Fibroblast of peridontal ligament (primary cell): ENCODE data around the gene C14orf180.
"Not testable (repeated sequence)": the region's sequence is repeated elsewhere in the genome, so short reads cannot be mapped to it uniquely, and the experiment has no call there.

Experiments
- DNase-seq: peaks from one replicate; pipeline ENCODE4 v3.0.0-alpha.2; 2010; ENCODE audit errors: extremely low read depth

C14orf180 gene

DNA sequence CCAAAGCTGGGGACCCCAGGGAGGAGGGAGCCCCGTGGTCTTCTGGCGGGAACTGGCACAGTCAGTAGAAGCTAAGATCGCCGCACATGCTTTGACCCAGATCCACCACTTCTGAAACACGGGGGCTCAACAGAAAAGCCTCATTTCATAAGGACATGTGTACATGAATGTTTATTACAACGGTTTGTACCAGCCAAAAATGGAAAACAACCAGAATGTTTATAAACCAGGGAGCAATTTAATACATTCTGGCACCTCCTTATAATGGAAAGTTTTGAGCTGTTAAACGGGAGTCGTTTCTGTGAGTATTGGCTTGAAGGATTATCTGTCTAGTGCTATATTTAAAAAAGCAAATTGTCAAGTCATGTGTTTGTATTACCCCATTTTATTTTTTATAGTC is 32.3 kb downstream of the C14orf180 start:
- no peak for DNase-seq

- DNase-seq: no peak
Observed at GRCh38 chr14:104614126-104614812, 34.7 kb downstream of the C14orf180 start.

DNA sequence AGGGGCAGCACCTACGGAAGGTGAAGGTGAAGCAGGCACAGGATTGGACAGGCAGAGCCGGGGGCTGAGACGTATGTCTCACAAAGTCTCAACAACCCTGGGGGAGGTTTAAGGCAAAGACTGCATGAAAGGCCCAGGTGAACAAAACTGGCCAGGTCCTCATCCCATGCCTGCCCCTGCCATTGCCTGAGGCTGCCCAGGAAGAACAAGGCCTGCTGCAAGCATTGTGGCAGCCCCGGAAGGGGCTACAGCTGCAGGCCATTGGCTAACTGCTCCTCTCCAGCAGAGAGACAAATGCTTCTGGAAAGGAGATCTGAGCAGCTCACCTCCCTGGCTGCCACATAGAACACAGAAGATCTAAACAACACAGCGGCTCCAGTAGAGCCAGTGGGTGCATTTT is 45.4 kb downstream of the C14orf180 start:
- DNase-seq: no peak

GRCh38 chr14:104632781-104633180 is 53.2 kb downstream of the C14orf180 start:
- no peak for DNase-seq

DNA sequence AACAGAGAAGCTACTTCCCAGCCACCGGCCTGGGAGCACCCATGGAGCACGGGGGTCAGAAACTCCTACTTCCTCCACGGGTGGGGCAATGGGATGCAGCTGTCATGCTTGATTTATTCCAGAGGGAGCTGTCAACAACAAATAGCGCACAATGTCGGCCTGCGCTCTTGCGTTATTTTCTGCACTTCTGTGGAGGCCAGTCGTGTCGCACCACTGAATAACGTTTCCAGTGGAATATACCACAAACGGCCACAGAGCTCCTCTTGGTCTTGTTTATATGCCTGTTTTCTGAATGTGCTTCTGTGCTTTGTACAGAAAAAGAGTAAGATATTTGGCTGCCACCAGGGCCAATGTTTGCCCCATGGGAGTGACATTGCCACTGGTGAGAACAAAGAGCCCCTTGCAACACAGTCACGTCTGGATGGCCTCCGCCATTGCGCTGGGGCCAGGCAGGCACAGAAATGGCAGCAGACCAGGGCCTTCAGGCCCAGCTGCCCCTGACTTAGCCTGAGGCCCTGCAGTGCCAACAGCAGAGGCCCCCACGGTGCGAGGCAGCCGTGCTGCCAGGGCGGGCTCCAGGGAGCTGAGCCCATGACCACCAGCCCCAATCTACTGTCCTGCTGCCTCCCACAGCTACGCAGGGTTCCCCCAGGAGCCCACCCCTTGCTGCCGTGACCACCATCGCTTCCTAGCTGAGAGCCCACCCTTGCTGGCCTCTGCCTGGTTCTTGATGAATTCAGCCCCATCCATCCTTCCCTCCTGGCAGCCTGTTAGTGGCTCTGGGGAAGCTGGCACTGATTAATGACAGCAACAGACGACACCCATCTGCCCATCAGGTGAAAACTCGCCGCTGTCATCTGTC is 53.9 kb downstream of the C14orf180 start:
- no peak for DNase-seq

- DNase-seq: no peak
Observed at GRCh38 chr14:104634138-104634760, 54.7 kb downstream of the C14orf180 start.

- DNase-seq: no peak
Observed at GRCh38 chr14:104634886-104635570, 55.5 kb downstream of the C14orf180 start.

DNA sequence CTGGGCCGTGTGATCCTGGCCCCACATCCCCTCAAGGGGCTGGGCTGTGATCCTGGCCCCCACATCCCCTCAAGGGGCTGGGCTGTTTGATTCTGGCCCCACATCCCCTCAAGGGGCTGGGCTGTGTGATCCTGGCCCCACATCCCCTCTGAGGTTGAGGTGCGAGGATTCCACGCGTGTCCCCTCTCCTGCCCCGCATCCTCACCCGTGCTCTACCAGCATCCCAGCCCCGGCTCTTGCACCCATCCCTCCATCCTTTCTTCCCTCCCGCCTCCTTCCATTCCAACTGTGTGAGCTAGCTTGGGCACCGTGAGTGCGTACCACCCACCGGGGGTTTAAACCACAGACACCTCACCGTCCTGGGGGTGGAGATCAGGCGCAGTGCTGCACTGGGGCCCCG is 56.2 kb downstream of the C14orf180 start:
- DNase-seq: no peak

DNA sequence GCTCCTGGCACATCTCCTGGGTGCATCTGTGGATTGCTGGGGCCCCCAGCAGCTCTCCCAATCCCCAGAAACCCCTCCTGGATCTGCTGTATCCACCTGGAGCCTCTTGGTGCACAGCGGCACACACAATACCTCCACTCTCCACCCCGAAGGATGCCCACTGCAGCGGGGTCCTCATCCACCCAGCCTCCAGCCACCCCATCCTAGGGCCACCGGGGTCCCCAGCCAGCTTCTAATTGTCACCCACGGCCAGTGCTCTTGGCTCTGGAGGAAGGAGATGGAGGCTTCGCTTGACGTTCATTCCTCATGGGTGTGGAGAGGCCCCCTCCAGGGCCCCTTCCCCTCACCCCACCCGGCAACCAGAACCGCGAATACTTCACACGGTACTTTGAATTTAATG is 56.6 kb downstream of the C14orf180 start:
- no peak for DNase-seq

- not testable (repeated sequence) for DNase-seq
Observed at GRCh38 chr14:104636846-104637545, 57.4 kb downstream of the C14orf180 start.

- no peak for DNase-seq
Observed at GRCh38 chr14:104637546-104638003, 58.0 kb downstream of the C14orf180 start.

- DNase-seq: no peak
Observed at GRCh38 chr14:104638190-104638589, 58.6 kb downstream of the C14orf180 start.

GRCh38 chr14:104638927-104639450 is 59.4 kb downstream of the C14orf180 start:
- DNase-seq: no peak

GRCh38 chr14:104639471-104639870 is 59.9 kb downstream of the C14orf180 start:
- DNase-seq: no peak
